Fibroblast of lung (primary cell): ENCODE data around the gene TEX2. TPM values are rescaled to one million over a fixed set of nuclear protein-coding genes. Genes with fewer than 3 reads are reported as not detected.

Experiments
- DNase-seq, 2 donors: peaks; one replicate each; pipeline versions ENCODE4 v3.0.0 to v3.0.0-alpha.2; 2010; ENCODE audit warnings: low read depth in 2 of 2
- H2AFZ ChIP-seq: 2 replicates; pipeline ENCODE4 v1.5.1; 2012; ENCODE audit warnings: low read length, control low read depth, inconsistent platforms
- H3K27ac ChIP-seq: 2 replicates; pipeline ENCODE4 v1.5.1; 2011; ENCODE audit warnings: low read length, control low read depth; ENCODE audit not compliant: insufficient read depth
- H3K27me3 ChIP-seq: 2 replicates; pipeline ENCODE4 v1.5.1; 2011; ENCODE audit warnings: mild to moderate bottlenecking, low read length; ENCODE audit not compliant: control insufficient read depth, insufficient read depth
- H3K36me3 ChIP-seq: 2 replicates; pipeline ENCODE4 v1.5.1; 2011; ENCODE audit warnings: low read length; ENCODE audit not compliant: control insufficient read depth, insufficient read depth
- H3K4me1 ChIP-seq: 2 replicates; pipeline ENCODE4 v1.5.1; 2011; ENCODE audit warnings: low read length; ENCODE audit not compliant: control insufficient read depth, insufficient read depth; ENCODE audit errors: extremely low read depth
- H3K4me2 ChIP-seq: 2 replicates; pipeline ENCODE4 v1.5.1; 2011; ENCODE audit warnings: low read length, control low read depth; ENCODE audit not compliant: insufficient read depth; ENCODE audit errors: extremely low read depth
- H3K4me3 ChIP-seq, 4 experiments: fragments of 200-600 bp in 1 of 4; sonication (generic) in 1 of 4; replicated peaks in 1 of 4; 2 replicates each; pipeline ENCODE4 v1.5.1; 2011 to 2016; ENCODE audit warnings: low read length in 4 of 4, low read depth in 3 of 4, mild to moderate bottlenecking in 3 of 4, control low read depth in 2 of 4, inconsistent platforms in 1 of 4, mixed read lengths in 1 of 4; ENCODE audit not compliant: insufficient read depth in 1 of 4; ENCODE audit errors: control extremely low read depth in 1 of 4
- H3K79me2 ChIP-seq: 2 replicates; pipeline ENCODE4 v1.5.1; 2012; ENCODE audit warnings: mild to moderate bottlenecking, low read length, inconsistent platforms; ENCODE audit not compliant: control insufficient read depth, insufficient read depth
- H3K9ac ChIP-seq: 2 replicates; pipeline ENCODE4 v1.5.1; 2011; ENCODE audit warnings: mild to moderate bottlenecking, low read length, control low read depth; ENCODE audit not compliant: insufficient read depth
- H3K9me3 ChIP-seq: 2 replicates; pipeline ENCODE4 v1.5.1; 2012; ENCODE audit warnings: low read depth, low read length; ENCODE audit not compliant: control insufficient read depth, insufficient read depth
- H4K20me1 ChIP-seq: 2 replicates; pipeline ENCODE4 v1.5.1; 2011; ENCODE audit warnings: low read length; ENCODE audit not compliant: control insufficient read depth, insufficient read depth; ENCODE audit errors: extremely low read depth
- EZH2 ChIP-seq: IDR thresholded peaks from 2 replicates; pipeline ENCODE4 v1.5.1; 2012; ENCODE audit warnings: low read length, control low read depth, mild to moderate bottlenecking; ENCODE audit errors: missing control alignments
- polyA plus RNA-seq, 2 donors: library from polyadenylated mRNA; depleted of rRNA in 1 of 2; stranded (reverse) in 1 of 2; unstranded in 1 of 2; fragments of >200 nt; gene quantifications; 2 replicates each; pipeline ENCODE4 v1.2.1, GENCODE V29; 2011 to 2012; ENCODE audit warnings: missing spikeins in 1 of 2
- total RNA-seq: library from RNA; depleted of rRNA; stranded (reverse); fragments of >200 nt; gene quantifications from 2 replicates; pipeline ENCODE4 v1.2.1, GENCODE V29; 2014
- TF ChIP-seq, protein P1 (sequence below), 2 donors: IDR thresholded peaks in 1 of 2; conservative IDR thresholded peaks in 1 of 2; 1 replicate in 1 of 2; 2 replicates in 1 of 2; pipeline ENCODE4 v1.5.1; 2011 to 2012; ENCODE audit warnings: low read length in 2 of 2, control low read depth in 1 of 2, inconsistent platforms in 1 of 2, low read depth in 1 of 2, mild to moderate bottlenecking in 1 of 2

TEX2 gene
- total and polyA plus RNA-seq, 2 donors (not counting 1 experiment from before 2014, with no cell fraction given), result 18.6 to 33.4 TPM

DNA sequence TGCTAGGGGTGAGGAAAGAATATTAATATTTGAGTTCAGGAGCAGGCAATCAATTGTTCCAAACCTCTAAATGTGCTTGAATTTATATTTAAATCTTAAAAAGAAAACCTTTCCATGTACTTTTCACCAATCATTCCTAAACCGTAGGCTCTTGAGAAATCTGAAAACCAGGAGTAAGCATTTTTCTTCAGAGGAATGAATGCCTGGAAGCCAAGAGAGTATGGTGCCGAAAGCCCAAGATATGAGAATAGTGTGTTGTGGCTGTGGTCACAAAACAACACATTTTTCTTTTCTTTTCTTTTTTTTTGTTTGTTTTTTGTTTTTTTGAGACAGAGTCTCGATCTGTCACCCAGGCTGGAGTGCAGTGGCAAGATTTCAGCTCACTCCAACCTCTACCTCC, 37.6 kb downstream of the TEX2 start:
- no peaks in the 10 kb centered on the region for H3K36me3 ChIP-seq
- no peak for DNase-seq
- no peak overlapping the region for H3K27ac ChIP-seq
- no peak overlapping the region for H2AFZ ChIP-seq
- H4K20me1 ChIP-seq, result no peaks in the 10 kb centered on the region
- H3K4me3 ChIP-seq, result no peak overlapping the region
- H3K27me3 ChIP-seq, result no peaks in the 10 kb centered on the region
- H3K9me3 ChIP-seq, result no peaks in the 10 kb centered on the region
- H3K9ac ChIP-seq, result no peak overlapping the region
- no peaks in the 10 kb centered on the region for H3K79me2 ChIP-seq
- TF ChIP-seq, protein P1, sequence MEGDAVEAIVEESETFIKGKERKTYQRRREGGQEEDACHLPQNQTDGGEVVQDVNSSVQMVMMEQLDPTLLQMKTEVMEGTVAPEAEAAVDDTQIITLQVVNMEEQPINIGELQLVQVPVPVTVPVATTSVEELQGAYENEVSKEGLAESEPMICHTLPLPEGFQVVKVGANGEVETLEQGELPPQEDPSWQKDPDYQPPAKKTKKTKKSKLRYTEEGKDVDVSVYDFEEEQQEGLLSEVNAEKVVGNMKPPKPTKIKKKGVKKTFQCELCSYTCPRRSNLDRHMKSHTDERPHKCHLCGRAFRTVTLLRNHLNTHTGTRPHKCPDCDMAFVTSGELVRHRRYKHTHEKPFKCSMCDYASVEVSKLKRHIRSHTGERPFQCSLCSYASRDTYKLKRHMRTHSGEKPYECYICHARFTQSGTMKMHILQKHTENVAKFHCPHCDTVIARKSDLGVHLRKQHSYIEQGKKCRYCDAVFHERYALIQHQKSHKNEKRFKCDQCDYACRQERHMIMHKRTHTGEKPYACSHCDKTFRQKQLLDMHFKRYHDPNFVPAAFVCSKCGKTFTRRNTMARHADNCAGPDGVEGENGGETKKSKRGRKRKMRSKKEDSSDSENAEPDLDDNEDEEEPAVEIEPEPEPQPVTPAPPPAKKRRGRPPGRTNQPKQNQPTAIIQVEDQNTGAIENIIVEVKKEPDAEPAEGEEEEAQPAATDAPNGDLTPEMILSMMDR (conservative IDR thresholded peaks at IDR 0.05 in 1 of 2, IDR thresholded peaks at IDR 0.05 in 1 of 2; ENCODE audit: low read depth in 1 of 2, low read length in 2 of 2), result no peak
- no peak for TF ChIP-seq EZH2
- H3K4me1 ChIP-seq, result peaks cover 3% of the 10 kb centered on the region
- no peak overlapping the region for H3K4me2 ChIP-seq

DNA sequence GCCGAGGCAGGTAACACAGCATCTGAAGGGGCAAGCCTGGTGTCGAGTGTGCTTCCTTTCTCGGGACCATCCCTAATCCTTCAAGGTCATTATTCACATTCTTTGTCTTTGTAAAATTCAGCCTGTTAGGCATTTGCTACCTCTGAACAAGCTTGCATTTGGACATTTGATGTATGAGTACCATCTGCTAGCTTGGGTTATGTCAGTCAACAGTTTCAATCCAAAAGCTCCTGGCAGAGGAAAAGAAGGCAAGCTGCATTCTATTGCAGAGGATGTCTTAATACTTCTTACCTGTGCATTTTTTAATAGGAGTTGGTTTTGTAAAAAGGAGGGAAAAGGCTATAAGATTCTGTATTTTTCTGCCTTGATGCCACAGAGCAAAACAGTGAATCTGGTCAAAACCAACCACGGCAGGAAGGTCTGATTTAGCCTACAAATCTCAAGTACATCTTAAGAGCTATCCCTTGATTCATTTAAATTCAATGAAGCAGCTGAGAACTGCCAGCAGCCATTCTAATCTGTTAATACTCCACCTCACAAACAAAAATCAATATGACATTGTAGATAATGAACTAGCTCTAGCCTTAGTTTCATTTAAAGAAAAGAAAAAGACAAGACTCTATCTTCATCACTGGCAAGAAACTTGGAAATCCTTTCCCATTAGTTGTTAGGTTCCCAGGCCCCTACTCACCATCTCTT, 39.0 kb downstream of the TEX2 start:
- Histone ChIP-seq H3K4me1 (no peaks in the 10 kb centered on the region), H2AFZ (no peak overlapping the region), H4K20me1 (no peaks in the 10 kb centered on the region), H3K9me3 (no peaks in the 10 kb centered on the region), H3K4me3 (no peak overlapping the region), H3K9ac (no peak overlapping the region), H3K36me3 (no peaks in the 10 kb centered on the region), H3K79me2 (no peaks in the 10 kb centered on the region), H3K4me2 (no peak overlapping the region), H3K27me3 (no peaks in the 10 kb centered on the region), H3K27ac (no peak overlapping the region)
- no peak for DNase-seq
- TF ChIP-seq EZH2, result no peak
- TF ChIP-seq, protein P1 (conservative IDR thresholded peaks at IDR 0.05 in 1 of 2, IDR thresholded peaks at IDR 0.05 in 1 of 2; ENCODE audit: low read depth in 1 of 2, low read length in 2 of 2), result no peak

DNA sequence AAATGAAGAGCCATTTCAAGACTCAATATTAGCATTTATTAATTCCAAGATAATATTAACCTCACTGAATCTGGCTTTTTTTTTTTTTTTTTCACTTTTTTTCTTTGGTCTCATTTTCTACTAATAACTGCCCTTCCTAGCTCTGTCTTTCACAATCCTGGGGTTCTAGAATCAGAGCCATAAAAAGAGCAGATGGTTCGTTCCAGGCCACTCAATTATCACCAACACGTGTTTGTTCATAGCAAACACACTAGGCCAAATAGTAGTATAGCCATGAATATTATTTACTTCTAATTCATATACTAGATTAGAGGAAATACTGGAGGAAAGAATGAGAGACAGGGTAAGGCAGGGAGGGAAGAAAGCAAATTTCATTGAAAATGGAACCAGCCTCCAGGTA, 39.8 kb downstream of the TEX2 start:
- Histone ChIP-seq H4K20me1 (no peaks in the 10 kb centered on the region), H3K9ac (no peak overlapping the region), H3K36me3 (no peaks in the 10 kb centered on the region), H3K27ac (no peak overlapping the region), H3K4me2 (no peak overlapping the region), H3K79me2 (no peaks in the 10 kb centered on the region), H3K27me3 (no peaks in the 10 kb centered on the region), H3K4me3 (no peak overlapping the region), H2AFZ (no peak overlapping the region), H3K4me1 (no peaks in the 10 kb centered on the region), H3K9me3 (no peaks in the 10 kb centered on the region)
- no peak for DNase-seq
- TF ChIP-seq EZH2, result no peak
- TF ChIP-seq, protein P1 (conservative IDR thresholded peaks at IDR 0.05 in 1 of 2, IDR thresholded peaks at IDR 0.05 in 1 of 2; ENCODE audit: low read depth in 1 of 2, low read length in 2 of 2), result no peak
